Stomach (tissue), 4 donors: ENCODE data around the gene TAL1.

Experiments
- CTCF ChIP-seq, 7 experiments: fragments of 450-650 bp in 4 of 7; fragments of 200-600 bp in 3 of 7; sonication (generic) in 3 of 7; IDR thresholded peaks; one replicate each; pipeline ENCODE4 v1.5.1; 2016 to 2019; ENCODE audit warnings: antibody characterized with exemption in 7 of 7, control low read depth in 2 of 7, mild to moderate bottlenecking in 1 of 7
- EP300 ChIP-seq: sonication (generic); formaldehyde crosslinking; IDR thresholded peaks from one replicate; pipeline ENCODE4 v1.6.1; 2017; ENCODE audit warnings: antibody characterized with exemption
- POLR2A ChIP-seq, 4 donors: fragments of 450-650 bp; IDR thresholded peaks; one replicate each; pipeline ENCODE4 v1.6.1; 2016; ENCODE audit warnings: antibody characterized with exemption in 4 of 4, control low read depth in 2 of 4, mild to moderate bottlenecking in 1 of 4, moderate library complexity in 1 of 4
- POLR2AphosphoS5 ChIP-seq, 3 donors: sonication (generic); formaldehyde crosslinking; IDR thresholded peaks; one replicate each; pipeline ENCODE4 v1.6.1; 2016; ENCODE audit warnings: antibody characterized with exemption in 3 of 3

GRCh38 chr1:47276850-47277249 lies 44.8 kb upstream of the TAL1 start:
- TF ChIP-seq POLR2A (IDR thresholded peaks at IDR 0.05) (no peak), CTCF (IDR thresholded peaks at IDR 0.05) (no peak), EP300 (no peak), POLR2AphosphoS5 (IDR thresholded peaks at IDR 0.05) (no peak)
